HG03045 (cell line): ENCODE measurements around the gene CRTAC1.

Experiments
- ATAC-seq: cut with Tn5 transposase; IDR thresholded peaks from one replicate; pipeline ENCODE4 v1.9.1; 2021; ENCODE audit warnings: mild to moderate bottlenecking, moderate library complexity; ENCODE audit not compliant: unreplicated experiment

CRTAC1 gene

GRCh38 chr10:98029149-98030092 lies 1.0 kb downstream of the CRTAC1 start:
- ATAC-seq, result no peak

- no peak for ATAC-seq
Measured at GRCh38 chr10:98028168-98028770, 2.2 kb downstream of the CRTAC1 start.

- ATAC-seq, result no peak
Measured at GRCh38 chr10:98023024-98023423, 7.4 kb downstream of the CRTAC1 start.

- ATAC-seq, result no peak
Measured at GRCh38 chr10:98020784-98021183, 9.6 kb downstream of the CRTAC1 start.

GRCh38 chr10:98020254-98020653 lies 10.2 kb downstream of the CRTAC1 start:
- no peak for ATAC-seq

- ATAC-seq, result no peak
Measured at GRCh38 chr10:98019784-98020183, 10.6 kb downstream of the CRTAC1 start.

- no peak for ATAC-seq
Measured at GRCh38 chr10:98016772-98017475, 13.5 kb downstream of the CRTAC1 start.

- ATAC-seq, result no peak
Measured at GRCh38 chr10:98013776-98014175, 16.6 kb downstream of the CRTAC1 start.

- no peak for ATAC-seq
Measured at GRCh38 chr10:98013122-98013521, 17.3 kb downstream of the CRTAC1 start.

- ATAC-seq, result no peak
Measured at GRCh38 chr10:98012644-98013043, 17.8 kb downstream of the CRTAC1 start.

- no peak for ATAC-seq
Measured at GRCh38 chr10:98010939-98011685, 19.3 kb downstream of the CRTAC1 start.

GRCh38 chr10:98006266-98006665 lies 24.2 kb downstream of the CRTAC1 start:
- no peak for ATAC-seq

GRCh38 chr10:98001736-98002135 lies 28.7 kb downstream of the CRTAC1 start:
- ATAC-seq, result no peak

- no peak for ATAC-seq
Measured at GRCh38 chr10:98000346-98000745, 30.1 kb downstream of the CRTAC1 start.

- ATAC-seq, result no peak
Measured at GRCh38 chr10:97999923-98000248, 30.5 kb downstream of the CRTAC1 start.

GRCh38 chr10:97999066-97999922 lies 31.1 kb downstream of the CRTAC1 start:
- ATAC-seq, result no peak

- no peak for ATAC-seq
Measured at GRCh38 chr10:97991871-97992270, 38.5 kb downstream of the CRTAC1 start.

GRCh38 chr10:97981816-97982215 lies 48.6 kb downstream of the CRTAC1 start:
- no peak for ATAC-seq

- ATAC-seq, result no peak
Measured at GRCh38 chr10:97977673-97978072, 52.7 kb downstream of the CRTAC1 start.

GRCh38 chr10:97975598-97975997 lies 54.8 kb downstream of the CRTAC1 start:
- ATAC-seq, result no peak
